OCI-LY1 (cell line): ENCODE measurements around the gene MICAL2.

Experiments used
- CTCF ChIP-seq: fragments of 200-600 bp; sonication (generic), shearing (Covaris generic); IDR thresholded peaks from 2 replicates; pipeline ENCODE4 v1.5.1; 2017; ENCODE audit warnings: mild to moderate bottlenecking, antibody characterized with exemption, low read length, moderate library complexity, mixed read lengths
- EZH2 ChIP-seq: fragments of 200-600 bp; sonication (generic), shearing (Covaris generic); IDR thresholded peaks from 2 replicates; pipeline ENCODE4 v1.8.0; 2017; ENCODE audit warnings: borderline replicate concordance, mixed run types, mild to moderate bottlenecking, antibody characterized with exemption, low read length, moderate library complexity, mixed read lengths

- no peak for TF ChIP-seq CTCF
- no peak for TF ChIP-seq EZH2
These were observed 22.3 kb upstream of the MICAL2 start for GRCh38 chr11:12088047-12088481.
